ENCODE measurements around the gene XRCC3.

XRCC3 gene

GRCh38 chr14:103704708-103705107 lies 10.5 kb downstream of the XRCC3 start:
- no peak for TF ChIP-seq ZNF280C (tag by site-specific recombination; IDR thresholded peaks at IDR 0.05)
- TF ChIP-seq YY2 (tag by site-specific recombination; IDR thresholded peaks at IDR 0.05) = no peak
- no peak for TF ChIP-seq HIC1 (tag by site-specific recombination; IDR thresholded peaks at IDR 0.05)
- TF ChIP-seq ZNF175 (tag by site-specific recombination; IDR thresholded peaks at IDR 0.05) = no peak
- TF ChIP-seq KLF1 (tag by site-specific recombination; IDR thresholded peaks at IDR 0.05) = no peak
- no peak for TF ChIP-seq KLF16 (tag by site-specific recombination; IDR thresholded peaks at IDR 0.05)
- TF ChIP-seq SP3 (tag by site-specific recombination; IDR thresholded peaks at IDR 0.05) = no peak
- TF ChIP-seq ZNF548 (tag by site-specific recombination; IDR thresholded peaks at IDR 0.05) = no peak
- TF ChIP-seq KLF7 (tag by site-specific recombination; IDR thresholded peaks at IDR 0.05; ENCODE audit: borderline replicate concordance) = no peak
- TF ChIP-seq ZNF335 (tag by site-specific recombination; conservative IDR thresholded peaks at IDR 0.05) = no peak
- TF ChIP-seq ZNF621 (tag by site-specific recombination; IDR thresholded peaks at IDR 0.05) = no peak
- no peak for TF ChIP-seq ZNF624 (tag by site-specific recombination; IDR thresholded peaks at IDR 0.05)
- TF ChIP-seq, protein P1, sequence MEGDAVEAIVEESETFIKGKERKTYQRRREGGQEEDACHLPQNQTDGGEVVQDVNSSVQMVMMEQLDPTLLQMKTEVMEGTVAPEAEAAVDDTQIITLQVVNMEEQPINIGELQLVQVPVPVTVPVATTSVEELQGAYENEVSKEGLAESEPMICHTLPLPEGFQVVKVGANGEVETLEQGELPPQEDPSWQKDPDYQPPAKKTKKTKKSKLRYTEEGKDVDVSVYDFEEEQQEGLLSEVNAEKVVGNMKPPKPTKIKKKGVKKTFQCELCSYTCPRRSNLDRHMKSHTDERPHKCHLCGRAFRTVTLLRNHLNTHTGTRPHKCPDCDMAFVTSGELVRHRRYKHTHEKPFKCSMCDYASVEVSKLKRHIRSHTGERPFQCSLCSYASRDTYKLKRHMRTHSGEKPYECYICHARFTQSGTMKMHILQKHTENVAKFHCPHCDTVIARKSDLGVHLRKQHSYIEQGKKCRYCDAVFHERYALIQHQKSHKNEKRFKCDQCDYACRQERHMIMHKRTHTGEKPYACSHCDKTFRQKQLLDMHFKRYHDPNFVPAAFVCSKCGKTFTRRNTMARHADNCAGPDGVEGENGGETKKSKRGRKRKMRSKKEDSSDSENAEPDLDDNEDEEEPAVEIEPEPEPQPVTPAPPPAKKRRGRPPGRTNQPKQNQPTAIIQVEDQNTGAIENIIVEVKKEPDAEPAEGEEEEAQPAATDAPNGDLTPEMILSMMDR (tag by site-specific recombination; IDR thresholded peaks at IDR 0.05) = no peak
- no peak for TF ChIP-seq ZSCAN16 (tag by site-specific recombination; IDR thresholded peaks at IDR 0.05)
- no peak for TF ChIP-seq ZNF501 (tag by site-specific recombination; IDR thresholded peaks at IDR 0.05)
- TF ChIP-seq, protein P2, sequence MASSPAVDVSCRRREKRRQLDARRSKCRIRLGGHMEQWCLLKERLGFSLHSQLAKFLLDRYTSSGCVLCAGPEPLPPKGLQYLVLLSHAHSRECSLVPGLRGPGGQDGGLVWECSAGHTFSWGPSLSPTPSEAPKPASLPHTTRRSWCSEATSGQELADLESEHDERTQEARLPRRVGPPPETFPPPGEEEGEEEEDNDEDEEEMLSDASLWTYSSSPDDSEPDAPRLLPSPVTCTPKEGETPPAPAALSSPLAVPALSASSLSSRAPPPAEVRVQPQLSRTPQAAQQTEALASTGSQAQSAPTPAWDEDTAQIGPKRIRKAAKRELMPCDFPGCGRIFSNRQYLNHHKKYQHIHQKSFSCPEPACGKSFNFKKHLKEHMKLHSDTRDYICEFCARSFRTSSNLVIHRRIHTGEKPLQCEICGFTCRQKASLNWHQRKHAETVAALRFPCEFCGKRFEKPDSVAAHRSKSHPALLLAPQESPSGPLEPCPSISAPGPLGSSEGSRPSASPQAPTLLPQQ (tag by site-specific recombination; IDR thresholded peaks at IDR 0.05) = no peak
- no peak for TF ChIP-seq ZXDB (tag by site-specific recombination; IDR thresholded peaks at IDR 0.05)
- TF ChIP-seq ZNF366 (tag by site-specific recombination; conservative IDR thresholded peaks at IDR 0.05) = no peak
- no peak for TF ChIP-seq ZNF521 (tag by site-specific recombination; IDR thresholded peaks at IDR 0.05)
- TF ChIP-seq GFI1B (tag by site-specific recombination; IDR thresholded peaks at IDR 0.05) = no peak
- H3K27ac ChIP-seq (ENCODE audit: extremely low read depth, low read depth, low read length) = 0 out of 2 replicates have a peak overlapping the region, but pooled peaks have one; percentile 6
- peaks cover 7 to 95% of the 10 kb centered on the region in 2 experiments for H3K36me3 ChIP-seq (ENCODE audit: control insufficient read depth in 2 of 2, insufficient read depth in 1 of 2, low read length in 2 of 2)
- H3K4me1 ChIP-seq (ENCODE audit: control insufficient read depth, insufficient read depth, low read length) = no peaks in the 10 kb centered on the region
- no peak overlapping the region for H3K4me3 ChIP-seq (ENCODE audit: low read depth, low read length)
- ChIA-PET CTCF (no interaction called here), POLR2A (interaction anchor here (1.4 kb wide), 1 partner anchor 11 kb away, joined by 4 read pairs; the partner anchor contains the start of gene ZFYVE21)
- no peaks in the 10 kb centered on the region for H3K9me3 ChIP-seq (ENCODE audit: control insufficient read depth, insufficient read depth, low read depth, low read length)

All from HEK293 (cell line).